Activated CD4-positive, alpha-beta memory T cell treated with anti-CD3 and anti-CD28 coated beads, Interleukin-2, amount 10 ng/mL, durations not matched to agents 7 days and 5 days (primary cell): ENCODE results near the gene DCTN1. TPM values are rescaled to one million over a fixed set of nuclear protein-coding genes. Genes with fewer than 3 reads are reported as not detected.

ENCODE experiments used
- CTCF ChIA-PET: fragments of 350-600 bp; sonication (Branson Sonifier 250); formaldehyde crosslinking; loops from one replicate; lab custom pipeline; 2021; ENCODE audit warnings: antibody characterized with exemption, inconsistent platforms; lab: Charles Lee
- POLR2A ChIA-PET: fragments of 350-600 bp; sonication (Branson Sonifier 250); formaldehyde crosslinking; loops from one replicate; lab custom pipeline; 2021; ENCODE audit warnings: antibody characterized with exemption; lab: Charles Lee
- DNase-seq: peaks from one replicate; pipeline ENCODE4 v3.0.0-alpha.2; 2020
- H3K27ac Mint-ChIP-seq: one replicate; pipeline ENCODE4 v1.8.0; 2021; ENCODE audit warnings: mild to moderate bottlenecking, mixed read lengths
- H3K27me3 Mint-ChIP-seq: one replicate; pipeline ENCODE4 v1.8.0; 2021; ENCODE audit warnings: mixed read lengths
- H3K36me3 Mint-ChIP-seq: one replicate; pipeline ENCODE4 v1.8.0; 2021; ENCODE audit warnings: low read depth, mixed read lengths
- H3K4me1 Mint-ChIP-seq: one replicate; pipeline ENCODE4 v1.8.0; 2021; ENCODE audit warnings: mixed read lengths
- H3K4me3 Mint-ChIP-seq: one replicate; pipeline ENCODE4 v1.8.0; 2021; ENCODE audit warnings: mild to moderate bottlenecking, mixed read lengths
- H3K9me3 Mint-ChIP-seq: one replicate; pipeline ENCODE4 v1.8.0; 2021; ENCODE audit warnings: mixed read lengths
- total RNA-seq, 2 experiments: library from RNA; stranded (reverse); gene quantifications; one replicate each; pipeline ENCODE4 v1.2.3, GENCODE V29; 2021

DCTN1 gene
- total RNA-seq, 2 experiments from 2014 or later: 88.9 to 99.7 TPM

GRCh38 chr2:74420006-74420405, 39.9 kb upstream of the DCTN1 start:
- Mint-ChIP-seq H3K9me3 (no peaks in the 10 kb centered on the region), H3K4me1 (peaks cover 35% of the 10 kb centered on the region), H3K27me3 (peaks cover 11% of the 10 kb centered on the region), H3K36me3 (peaks cover 24% of the 10 kb centered on the region), H3K4me3 (no peak overlapping the region), H3K27ac (no peak overlapping the region)
- no peak for DNase-seq
- POLR2A ChIA-PET: interaction anchor here (1.4 to 2.8 kb wide), 3 partner anchors 34 to 53 kb away, joined by 4 to 31 read pairs (median 28); partner anchors contain the start of genes INO80B, MRPL53 and WBP1
- CTCF ChIA-PET: interaction anchor here (2.5 to 3.1 kb wide), 2 partner anchors 29 to 34 kb away, joined by 10 to 23 read pairs; partner anchors contain the start of gene INO80B

GRCh38 chr2:74419345-74419744, 39.2 kb upstream of the DCTN1 start:
- ChIA-PET CTCF (no interaction called here), POLR2A (interaction anchor here (1.1 kb wide), 1 partner anchor 12 kb away, joined by 3 read pairs; no protein-coding TSS in a partner anchor)
- Mint-ChIP-seq H3K4me1 (peaks cover 35% of the 10 kb centered on the region), H3K27me3 (peaks cover 14% of the 10 kb centered on the region), H3K27ac (no peak overlapping the region), H3K9me3 (no peaks in the 10 kb centered on the region), H3K36me3 (peaks cover 19% of the 10 kb centered on the region), H3K4me3 (no peak overlapping the region)
- DNase-seq: no peak

GRCh38 chr2:74418312-74418711, 38.2 kb upstream of the DCTN1 start:
- CTCF ChIA-PET: no interaction called here
- peaks cover 11% of the 10 kb centered on the region for H3K36me3 Mint-ChIP-seq
- H3K4me1 Mint-ChIP-seq: peaks cover 34% of the 10 kb centered on the region
- peaks cover 16% of the 10 kb centered on the region for H3K27me3 Mint-ChIP-seq
- POLR2A ChIA-PET: no interaction called here
- H3K9me3 Mint-ChIP-seq: no peaks in the 10 kb centered on the region
- no peak for DNase-seq
- no peak overlapping the region for H3K27ac Mint-ChIP-seq
- no peak overlapping the region for H3K4me3 Mint-ChIP-seq

DNA sequence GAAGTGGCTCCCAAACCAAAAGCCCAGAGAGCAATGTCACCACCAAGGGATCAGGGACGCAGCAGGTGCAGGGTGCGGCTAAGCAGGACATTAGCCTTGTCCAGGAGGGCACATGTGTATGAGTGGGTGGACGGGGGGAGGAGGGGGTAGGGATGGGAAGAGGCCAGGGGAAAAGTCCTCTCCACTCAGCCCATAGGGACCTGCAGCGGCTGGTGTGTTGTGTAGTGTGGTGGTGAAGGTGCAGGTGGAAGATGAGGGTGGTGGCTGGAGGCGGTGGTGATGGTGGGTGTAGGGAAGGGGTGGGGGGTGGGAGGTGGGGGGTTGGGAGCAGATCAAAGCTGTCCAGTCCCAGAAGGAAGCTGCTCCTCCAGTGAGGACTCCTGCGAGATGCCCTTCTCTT, 37.7 kb upstream of the DCTN1 start:
- Mint-ChIP-seq H3K27ac (no peak overlapping the region), H3K4me3 (no peak overlapping the region), H3K27me3 (peaks cover 16% of the 10 kb centered on the region), H3K4me1 (peaks cover 29% of the 10 kb centered on the region), H3K36me3 (peaks cover 5% of the 10 kb centered on the region), H3K9me3 (no peaks in the 10 kb centered on the region)
- ChIA-PET POLR2A (no interaction called here), CTCF (no interaction called here)
- DNase-seq: no peak

DNA sequence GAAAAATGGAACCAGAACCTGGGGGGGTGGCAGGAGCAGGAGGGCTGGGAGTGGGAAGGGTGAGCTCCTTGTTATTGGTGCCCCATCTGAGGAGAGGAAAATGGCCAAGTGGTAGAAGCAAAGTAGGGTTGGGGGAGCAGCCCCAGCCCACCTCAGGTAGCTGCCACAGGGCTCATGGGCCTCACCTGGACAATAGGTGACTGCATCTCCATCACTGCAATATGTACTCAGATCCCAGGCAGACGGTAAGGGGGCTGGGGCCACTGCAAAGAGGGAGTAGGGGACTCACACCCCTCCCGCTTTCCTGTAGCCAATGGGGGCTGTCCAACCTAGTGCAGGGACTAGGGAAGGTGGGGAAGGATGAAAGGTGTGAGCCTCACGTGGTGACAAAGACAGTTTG, 37.1 kb upstream of the DCTN1 start:
- peaks cover 23% of the 10 kb centered on the region for H3K4me1 Mint-ChIP-seq
- POLR2A ChIA-PET: no interaction called here
- peaks cover 4% of the 10 kb centered on the region for H3K36me3 Mint-ChIP-seq
- no peaks in the 10 kb centered on the region for H3K9me3 Mint-ChIP-seq
- H3K27me3 Mint-ChIP-seq: peaks cover 16% of the 10 kb centered on the region
- no peak overlapping the region for H3K4me3 Mint-ChIP-seq
- DNase-seq: no peak
- CTCF ChIA-PET: no interaction called here
- no peak overlapping the region for H3K27ac Mint-ChIP-seq

GRCh38 chr2:74416778-74417177, 36.7 kb upstream of the DCTN1 start:
- Mint-ChIP-seq H3K36me3 (peaks cover 4% of the 10 kb centered on the region), H3K27ac (no peak overlapping the region), H3K4me1 (peaks cover 22% of the 10 kb centered on the region), H3K27me3 (peaks cover 16% of the 10 kb centered on the region), H3K4me3 (no peak overlapping the region), H3K9me3 (no peaks in the 10 kb centered on the region)
- ChIA-PET CTCF (no interaction called here), POLR2A (no interaction called here)
- no peak for DNase-seq

GRCh38 chr2:74415762-74416395, 35.8 kb upstream of the DCTN1 start:
- no peak overlapping the region for H3K27ac Mint-ChIP-seq

DNA sequence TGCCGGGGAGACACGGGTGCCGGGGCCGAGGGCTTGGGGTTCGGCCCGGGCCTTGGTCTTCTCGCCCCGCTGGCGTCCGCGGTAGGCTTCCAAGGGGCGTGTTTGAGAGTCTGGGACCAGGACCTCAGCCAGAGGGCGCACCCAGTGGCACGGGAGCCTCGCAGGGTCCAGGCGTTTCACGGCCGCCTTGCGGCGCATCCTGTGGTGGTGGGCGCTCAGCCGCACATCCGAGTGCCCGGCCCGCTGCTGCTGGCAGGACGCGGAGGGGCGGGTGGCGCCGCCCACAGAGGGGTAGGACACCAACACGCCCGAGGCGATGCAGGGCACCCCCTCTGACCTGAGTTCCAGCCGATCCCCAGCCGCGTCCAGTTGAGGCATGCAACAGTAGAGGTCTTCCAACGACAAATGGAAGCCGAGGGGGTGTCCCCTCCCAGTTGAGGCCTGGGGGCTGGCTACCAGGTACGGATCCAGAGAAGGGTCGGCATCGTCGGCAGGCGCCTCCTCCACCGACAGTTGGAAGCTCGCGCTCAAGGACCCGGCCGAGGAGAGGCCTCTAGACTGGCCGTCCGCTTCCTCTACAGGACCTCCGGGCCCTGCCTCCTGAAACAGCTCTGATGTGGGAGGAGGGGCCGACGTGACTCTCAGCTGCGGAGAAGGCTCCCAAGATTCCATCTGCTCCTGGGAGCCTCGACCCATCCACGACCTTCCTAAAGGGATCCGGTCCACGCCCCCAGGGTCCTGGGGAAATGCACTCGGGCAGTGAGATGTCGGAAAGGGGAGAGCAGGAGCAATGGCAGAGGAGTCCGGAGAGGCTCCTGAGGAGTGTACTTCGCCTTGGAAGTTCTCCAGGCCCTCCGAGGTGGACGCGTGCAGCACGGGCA, 35.0 kb upstream of the DCTN1 start:
- ChIA-PET CTCF (interaction anchor here (1.0 kb wide), 1 partner anchor 38 kb away, joined by 4 read pairs; no protein-coding TSS in a partner anchor), POLR2A (interaction anchor here (0.5 to 1.0 kb wide), 4 partner anchors 25 to 72 kb away, joined by 3 read pairs; partner anchors contain the start of gene MRPL53)
- DNase-seq: no peak
- no peaks in the 10 kb centered on the region for H3K9me3 Mint-ChIP-seq
- H3K27ac Mint-ChIP-seq: no peak overlapping the region
- peaks cover 13% of the 10 kb centered on the region for H3K27me3 Mint-ChIP-seq
- H3K4me3 Mint-ChIP-seq: no peak overlapping the region
- H3K36me3 Mint-ChIP-seq: no peaks in the 10 kb centered on the region
- H3K4me1 Mint-ChIP-seq: peaks cover 12% of the 10 kb centered on the region

More at GRCh38 chr2:74415762-74416395, 35.8 kb upstream of the DCTN1 start:
- no peaks in the 10 kb centered on the region for H3K9me3 Mint-ChIP-seq
- DNase-seq: no peak
- H3K4me3 Mint-ChIP-seq: no peak overlapping the region
- H3K27me3 Mint-ChIP-seq: peaks cover 16% of the 10 kb centered on the region
- CTCF ChIA-PET: interaction anchor here (1.0 kb wide), 1 partner anchor 37 kb away, joined by 4 read pairs; no protein-coding TSS in a partner anchor
- no peaks in the 10 kb centered on the region for H3K36me3 Mint-ChIP-seq
- H3K4me1 Mint-ChIP-seq: peaks cover 16% of the 10 kb centered on the region
- POLR2A ChIA-PET: interaction anchor here (0.5 to 1.0 kb wide), 3 partner anchors 24 to 71 kb away, joined by 3 read pairs; no protein-coding TSS in a partner anchor

GRCh38 chr2:74414441-74414840, 34.3 kb upstream of the DCTN1 start:
- H3K4me1 Mint-ChIP-seq: peaks cover 12% of the 10 kb centered on the region
- POLR2A ChIA-PET: interaction anchor here (1.0 kb wide), 1 partner anchor 58 kb away, joined by 3 read pairs; the partner anchor contains the start of gene MRPL53

DNA sequence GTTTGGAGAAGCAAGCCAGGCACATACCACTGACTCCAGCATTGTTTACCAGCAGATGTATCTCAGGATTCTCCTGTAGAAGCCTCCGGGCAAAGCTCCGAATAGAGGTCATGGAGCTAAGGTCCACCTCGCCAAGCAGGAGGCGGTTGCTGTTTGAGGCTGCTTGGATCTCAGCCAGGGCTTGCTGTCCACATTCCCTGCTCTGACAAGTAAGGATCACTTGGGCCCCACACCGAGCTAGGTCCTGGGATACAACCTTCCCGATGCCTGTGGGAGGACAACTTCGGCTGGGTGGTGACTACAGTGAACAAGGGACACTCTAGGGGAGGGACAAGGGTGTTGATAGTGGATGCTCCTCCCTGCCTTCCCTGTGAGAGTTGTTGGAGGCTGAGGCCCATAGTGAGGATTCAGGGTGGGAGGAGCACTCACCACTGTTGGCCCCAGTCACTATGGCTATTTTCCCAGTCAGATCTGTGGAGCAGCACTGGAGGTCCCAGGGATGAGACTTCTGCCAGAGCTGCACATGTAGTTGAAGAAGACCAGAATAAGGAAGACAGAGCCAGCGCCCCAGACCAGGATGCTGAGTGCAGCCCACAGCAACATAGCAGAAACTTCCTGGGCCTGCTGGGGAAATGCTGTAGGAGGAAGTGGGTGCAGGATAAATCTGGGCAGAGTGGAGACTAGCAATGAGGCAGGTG, 33.0 kb upstream of the DCTN1 start:
- Mint-ChIP-seq H3K4me3 (no peak overlapping the region), H3K27ac (no peak overlapping the region), H3K9me3 (no peaks in the 10 kb centered on the region), H3K27me3 (peaks cover 20% of the 10 kb centered on the region), H3K36me3 (no peaks in the 10 kb centered on the region), H3K4me1 (peaks cover 12% of the 10 kb centered on the region)
- DNase-seq: no peak
- CTCF ChIA-PET: interaction anchor here (1.5 kb wide), 1 partner anchor 21 kb away, joined by 4 read pairs; no protein-coding TSS in a partner anchor
- POLR2A ChIA-PET: interaction anchor here (1.4 kb wide), 1 partner anchor 9 kb away, joined by 4 read pairs; no protein-coding TSS in a partner anchor

More at GRCh38 chr2:74414441-74414840, 34.3 kb upstream of the DCTN1 start:
- Mint-ChIP-seq H3K4me3 (no peak overlapping the region), H3K36me3 (no peaks in the 10 kb centered on the region), H3K27ac (no peak overlapping the region), H3K27me3 (peaks cover 14% of the 10 kb centered on the region), H3K9me3 (no peaks in the 10 kb centered on the region)
- no peak for DNase-seq
- CTCF ChIA-PET: no interaction called here

- no peak overlapping the region for H3K27ac Mint-ChIP-seq
- DNase-seq: no peak
- H3K9me3 Mint-ChIP-seq: no peaks in the 10 kb centered on the region
- ChIA-PET CTCF (no interaction called here), POLR2A (interaction anchor here (0.8 kb wide), 1 partner anchor 11 kb away, joined by 3 read pairs; no protein-coding TSS in a partner anchor)
- H3K4me3 Mint-ChIP-seq: no peak overlapping the region
- peaks cover 2% of the 10 kb centered on the region for H3K4me1 Mint-ChIP-seq
- no peaks in the 10 kb centered on the region for H3K36me3 Mint-ChIP-seq
- peaks cover 21% of the 10 kb centered on the region for H3K27me3 Mint-ChIP-seq
Measured at GRCh38 chr2:74407682-74408081, 27.6 kb upstream of the DCTN1 start.

GRCh38 chr2:74406035-74406434, 25.9 kb upstream of the DCTN1 start:
- H3K27ac Mint-ChIP-seq: no peak overlapping the region
- peaks cover 2% of the 10 kb centered on the region for H3K4me1 Mint-ChIP-seq
- peaks cover 21% of the 10 kb centered on the region for H3K27me3 Mint-ChIP-seq
- no peaks in the 10 kb centered on the region for H3K36me3 Mint-ChIP-seq
- CTCF ChIA-PET: no interaction called here
- POLR2A ChIA-PET: no interaction called here
- no peak for DNase-seq
- no peaks in the 10 kb centered on the region for H3K9me3 Mint-ChIP-seq
- H3K4me3 Mint-ChIP-seq: no peak overlapping the region
